Measurements from ENCODE around the gene FAM107A. TPM values are rescaled to one million over a fixed set of nuclear protein-coding genes. Genes with fewer than 3 reads are reported as not detected.
A peak's percentile ranks its signal among the peaks of the same experiment; 100 is the strongest.

FAM107A gene
- polyA plus RNA-seq, 2 donors: 6.3 to 7.2 TPM

- 45 to 61% methylated on average over 8 of the region's 8 CpGs for WGBS, 2 donors
- Histone ChIP-seq H3K36me3 (ENCODE audit: control insufficient read depth in 2 of 2, insufficient read depth in 2 of 2, low read length in 1 of 2) (no peaks in the 10 kb centered on the region), H3K4me1 (ENCODE audit: control insufficient read depth in 2 of 2, insufficient read depth in 2 of 2, low read length in 1 of 2) (no peaks in the 10 kb centered on the region), H3K4me3 (ENCODE audit: low read depth in 1 of 2, low read length in 2 of 2) (no peak overlapping the region), H3K27ac (ENCODE audit: low read depth in 2 of 2, low read length in 1 of 2) (peak overlapping the region; percentile 50 to 61), H3K9me3 (ENCODE audit: control insufficient read depth in 2 of 2, insufficient read depth in 1 of 2, low read depth in 1 of 2, low read length in 1 of 2) (no peaks in the 10 kb centered on the region), H3K27me3 (ENCODE audit: control insufficient read depth in 1 of 2, insufficient read depth in 2 of 2, low read length in 2 of 2) (no peaks in the 10 kb centered on the region)
These were observed 40.2 kb upstream of the FAM107A start for GRCh38 chr3:58617338-58617761.

- H3K27me3 ChIP-seq (ENCODE audit: control insufficient read depth in 1 of 2, insufficient read depth in 2 of 2, low read length in 2 of 2): no peaks in the 10 kb centered on the region
- no peak overlapping the region for H3K4me3 ChIP-seq (ENCODE audit: low read depth in 1 of 2, low read length in 2 of 2)
- H3K4me1 ChIP-seq (ENCODE audit: control insufficient read depth in 2 of 2, insufficient read depth in 2 of 2, low read length in 1 of 2): peaks cover 2 to 4% of the 10 kb centered on the region in 2 donors
- no peaks in the 10 kb centered on the region for H3K36me3 ChIP-seq (ENCODE audit: control insufficient read depth in 2 of 2, insufficient read depth in 2 of 2, low read length in 1 of 2)
- 80 to 88% methylated on average over 7 of the region's 7 CpGs for WGBS, 2 donors
- no peaks in the 10 kb centered on the region for H3K9me3 ChIP-seq (ENCODE audit: control insufficient read depth in 2 of 2, insufficient read depth in 1 of 2, low read depth in 1 of 2, low read length in 1 of 2)
- no peak overlapping the region for H3K27ac ChIP-seq (ENCODE audit: low read depth in 2 of 2, low read length in 1 of 2)
These were observed 36.3 kb upstream of the FAM107A start for GRCh38 chr3:58613236-58614132.

GRCh38 chr3:58612830-58613229 lies 35.6 kb upstream of the FAM107A start:
- Histone ChIP-seq H3K4me1 (ENCODE audit: control insufficient read depth in 2 of 2, insufficient read depth in 2 of 2, low read length in 1 of 2) (peaks cover 2 to 6% of the 10 kb centered on the region in 2 donors), H3K9me3 (ENCODE audit: control insufficient read depth in 2 of 2, insufficient read depth in 1 of 2, low read depth in 1 of 2, low read length in 1 of 2) (no peaks in the 10 kb centered on the region), H3K36me3 (ENCODE audit: control insufficient read depth in 2 of 2, insufficient read depth in 2 of 2, low read length in 1 of 2) (no peaks in the 10 kb centered on the region), H3K4me3 (ENCODE audit: low read depth in 1 of 2, low read length in 2 of 2) (no peak overlapping the region), H3K27ac (ENCODE audit: low read depth in 2 of 2, low read length in 1 of 2) (no peak overlapping the region), H3K27me3 (ENCODE audit: control insufficient read depth in 1 of 2, insufficient read depth in 2 of 2, low read length in 2 of 2) (no peaks in the 10 kb centered on the region)
- 81% methylated on average over 9 of the region's 9 CpGs for WGBS, 2 donors

GRCh38 chr3:58609990-58610389 lies 32.8 kb upstream of the FAM107A start:
- Histone ChIP-seq H3K4me1 (ENCODE audit: control insufficient read depth in 2 of 2, insufficient read depth in 2 of 2, low read length in 1 of 2) (peaks cover 2 to 6% of the 10 kb centered on the region in 2 donors), H3K27ac (ENCODE audit: low read depth in 2 of 2, low read length in 1 of 2) (no peak overlapping the region), H3K4me3 (ENCODE audit: low read depth in 1 of 2, low read length in 2 of 2) (no peak overlapping the region), H3K9me3 (ENCODE audit: control insufficient read depth in 2 of 2, insufficient read depth in 1 of 2, low read depth in 1 of 2, low read length in 1 of 2) (no peaks in the 10 kb centered on the region), H3K36me3 (ENCODE audit: control insufficient read depth in 2 of 2, insufficient read depth in 2 of 2, low read length in 1 of 2) (no peaks in the 10 kb centered on the region), H3K27me3 (ENCODE audit: control insufficient read depth in 1 of 2, insufficient read depth in 2 of 2, low read length in 2 of 2) (no peaks in the 10 kb centered on the region)
- WGBS, 2 donors: 81 to 90% methylated on average over 7 of the region's 7 CpGs

GRCh38 chr3:58608648-58609047 lies 31.5 kb upstream of the FAM107A start:
- H3K27me3 ChIP-seq (ENCODE audit: control insufficient read depth in 1 of 2, insufficient read depth in 2 of 2, low read length in 2 of 2): no peaks in the 10 kb centered on the region
- H3K4me1 ChIP-seq (ENCODE audit: control insufficient read depth in 2 of 2, insufficient read depth in 2 of 2, low read length in 1 of 2): peaks cover 2 to 8% of the 10 kb centered on the region in 2 donors
- peak overlapping the region; percentile 8 to 16 for H3K27ac ChIP-seq (ENCODE audit: low read depth in 2 of 2, low read length in 1 of 2)
- WGBS, 2 donors: 44 to 61% methylated on average over 5 of the region's 5 CpGs
- no peaks in the 10 kb centered on the region for H3K36me3 ChIP-seq (ENCODE audit: control insufficient read depth in 2 of 2, insufficient read depth in 2 of 2, low read length in 1 of 2)
- peaks cover 0 to 2% of the 10 kb centered on the region in 2 donors for H3K9me3 ChIP-seq (ENCODE audit: control insufficient read depth in 2 of 2, insufficient read depth in 1 of 2, low read depth in 1 of 2, low read length in 1 of 2)
- no peak overlapping the region for H3K4me3 ChIP-seq (ENCODE audit: low read depth in 1 of 2, low read length in 2 of 2)

- Histone ChIP-seq H3K4me3 (ENCODE audit: low read depth in 1 of 2, low read length in 2 of 2) (no peak overlapping the region), H3K4me1 (ENCODE audit: control insufficient read depth in 2 of 2, insufficient read depth in 2 of 2, low read length in 1 of 2) (peaks cover 2 to 8% of the 10 kb centered on the region in 2 donors), H3K36me3 (ENCODE audit: control insufficient read depth in 2 of 2, insufficient read depth in 2 of 2, low read length in 1 of 2) (no peaks in the 10 kb centered on the region), H3K27me3 (ENCODE audit: control insufficient read depth in 1 of 2, insufficient read depth in 2 of 2, low read length in 2 of 2) (no peaks in the 10 kb centered on the region), H3K27ac (ENCODE audit: low read depth in 2 of 2, low read length in 1 of 2) (peak overlapping the region in 1 of 2 donors; percentile 2), H3K9me3 (ENCODE audit: control insufficient read depth in 2 of 2, insufficient read depth in 1 of 2, low read depth in 1 of 2, low read length in 1 of 2) (peaks cover 0 to 2% of the 10 kb centered on the region in 2 donors)
- 63 to 72% methylated on average over 4 of the region's 4 CpGs for WGBS, 2 donors
These were observed 30.6 kb upstream of the FAM107A start for GRCh38 chr3:58607816-58608215.

- no peaks in the 10 kb centered on the region for H3K27me3 ChIP-seq (ENCODE audit: control insufficient read depth in 1 of 2, insufficient read depth in 2 of 2, low read length in 2 of 2)
- WGBS, 2 donors: 73 to 83% methylated on average over 1 of the region's 1 CpG
- no peaks in the 10 kb centered on the region for H3K36me3 ChIP-seq (ENCODE audit: control insufficient read depth in 2 of 2, insufficient read depth in 2 of 2, low read length in 1 of 2)
- peaks cover 0 to 2% of the 10 kb centered on the region in 2 donors for H3K9me3 ChIP-seq (ENCODE audit: control insufficient read depth in 2 of 2, insufficient read depth in 1 of 2, low read depth in 1 of 2, low read length in 1 of 2)
- H3K27ac ChIP-seq (ENCODE audit: low read depth in 2 of 2, low read length in 1 of 2): no peak overlapping the region
- peaks cover 2 to 8% of the 10 kb centered on the region in 2 donors for H3K4me1 ChIP-seq (ENCODE audit: control insufficient read depth in 2 of 2, insufficient read depth in 2 of 2, low read length in 1 of 2)
- no peak overlapping the region for H3K4me3 ChIP-seq (ENCODE audit: low read depth in 1 of 2, low read length in 2 of 2)
These were observed 29.5 kb upstream of the FAM107A start for GRCh38 chr3:58606693-58607092.

GRCh38 chr3:58604031-58604430 lies 26.8 kb upstream of the FAM107A start:
- WGBS, 2 donors: 64 to 69% methylated on average over 6 of the region's 6 CpGs
- no peak overlapping the region for H3K4me3 ChIP-seq (ENCODE audit: low read depth in 1 of 2, low read length in 2 of 2)
- H3K27me3 ChIP-seq (ENCODE audit: control insufficient read depth in 1 of 2, insufficient read depth in 2 of 2, low read length in 2 of 2): no peaks in the 10 kb centered on the region
- H3K36me3 ChIP-seq (ENCODE audit: control insufficient read depth in 2 of 2, insufficient read depth in 2 of 2, low read length in 1 of 2): no peaks in the 10 kb centered on the region
- H3K9me3 ChIP-seq (ENCODE audit: control insufficient read depth in 2 of 2, insufficient read depth in 1 of 2, low read depth in 1 of 2, low read length in 1 of 2): peaks cover 0 to 2% of the 10 kb centered on the region in 2 donors
- peaks cover 2 to 8% of the 10 kb centered on the region in 2 donors for H3K4me1 ChIP-seq (ENCODE audit: control insufficient read depth in 2 of 2, insufficient read depth in 2 of 2, low read length in 1 of 2)
- H3K27ac ChIP-seq (ENCODE audit: low read depth in 2 of 2, low read length in 1 of 2): no peak overlapping the region

GRCh38 chr3:58603606-58604005 lies 26.4 kb upstream of the FAM107A start:
- Histone ChIP-seq H3K4me1 (ENCODE audit: control insufficient read depth in 2 of 2, insufficient read depth in 2 of 2, low read length in 1 of 2) (peaks cover 0 to 4% of the 10 kb centered on the region in 2 donors), H3K27ac (ENCODE audit: low read depth in 2 of 2, low read length in 1 of 2) (no peak overlapping the region), H3K27me3 (ENCODE audit: control insufficient read depth in 1 of 2, insufficient read depth in 2 of 2, low read length in 2 of 2) (no peaks in the 10 kb centered on the region), H3K4me3 (ENCODE audit: low read depth in 1 of 2, low read length in 2 of 2) (no peak overlapping the region), H3K9me3 (ENCODE audit: control insufficient read depth in 2 of 2, insufficient read depth in 1 of 2, low read depth in 1 of 2, low read length in 1 of 2) (peaks cover 0 to 2% of the 10 kb centered on the region in 2 donors), H3K36me3 (ENCODE audit: control insufficient read depth in 2 of 2, insufficient read depth in 2 of 2, low read length in 1 of 2) (no peaks in the 10 kb centered on the region)
